SK-MEL-5 (cell line): ENCODE measurements around the gene NCAM1. TPM values are rescaled to one million over a fixed set of nuclear protein-coding genes. Genes with fewer than 3 reads are reported as not detected.

Experiments used
- DNase-seq: peaks from one replicate; pipeline ENCODE4 v3.0.0-alpha.2; 2016; ENCODE audit warnings: low read depth, low spot score
- in situ Hi-C: cut with HindIII; loops from 2 replicates; pipeline ENCODE4 v1.10.0; 2016; ENCODE audit warnings: low sequenced_read_pairs, high pct_unique_total_duplicates, low pct_unique_long_range_greater_than_20kb
- total RNA-seq: library from RNA; depleted of rRNA; stranded (reverse); fragments of >200 nt; shearing (Covaris generic); gene quantifications from 2 replicates; pipeline ENCODE4 v1.2.3, GENCODE V29; 2014

Gene NCAM1
- total RNA-seq, 1 experiment from 2014 or later, result not detected

DNA sequence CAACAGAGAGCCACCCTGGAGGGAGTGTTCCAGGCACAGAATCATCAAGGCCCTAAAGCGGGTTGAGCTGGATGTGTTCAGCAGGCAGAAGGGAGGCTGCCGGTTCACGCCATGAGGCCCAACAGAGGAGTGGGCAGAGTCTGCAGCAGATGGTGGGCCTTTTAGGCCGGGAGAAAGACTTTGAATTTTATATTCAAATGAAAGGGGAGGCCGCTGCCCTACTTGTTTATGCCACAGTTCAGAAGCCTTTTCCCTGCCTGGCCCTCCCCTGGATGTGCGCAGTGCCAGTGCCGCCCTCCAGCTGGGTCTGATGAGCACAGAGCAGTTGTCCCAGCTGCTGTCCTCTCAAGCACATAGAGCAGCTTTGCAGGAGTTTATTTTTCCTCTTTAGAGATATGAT, 306.3 kb downstream of the NCAM1 start:
- in situ Hi-C loops, result no loop called here
- DNase-seq, result no peak

DNA sequence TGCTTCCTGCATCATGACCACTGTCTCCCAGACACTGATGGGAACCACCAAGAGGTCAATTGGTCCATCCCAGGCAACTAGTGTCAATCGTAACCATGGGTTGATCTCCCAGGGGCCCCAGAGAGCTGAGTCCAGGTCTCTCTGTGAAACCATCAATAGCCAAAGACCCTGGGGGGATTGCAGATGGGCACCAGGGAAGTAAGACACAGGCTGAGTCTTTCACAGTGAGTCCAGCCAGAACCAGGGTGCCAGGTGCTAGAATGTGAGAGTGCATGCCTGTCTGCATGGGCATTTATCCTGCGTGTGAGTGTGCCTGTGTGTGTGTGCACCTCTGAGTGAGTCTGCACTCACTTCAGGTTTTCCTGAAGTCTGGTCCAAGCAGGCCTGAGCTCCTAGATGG, 307.9 kb downstream of the NCAM1 start:
- no peak for DNase-seq
- in situ Hi-C loops, result no loop called here

GRCh38 chr11:113269636-113270035, 308.4 kb downstream of the NCAM1 start:
- DNase-seq, result no peak
- in situ Hi-C loops, result no loop called here

DNA sequence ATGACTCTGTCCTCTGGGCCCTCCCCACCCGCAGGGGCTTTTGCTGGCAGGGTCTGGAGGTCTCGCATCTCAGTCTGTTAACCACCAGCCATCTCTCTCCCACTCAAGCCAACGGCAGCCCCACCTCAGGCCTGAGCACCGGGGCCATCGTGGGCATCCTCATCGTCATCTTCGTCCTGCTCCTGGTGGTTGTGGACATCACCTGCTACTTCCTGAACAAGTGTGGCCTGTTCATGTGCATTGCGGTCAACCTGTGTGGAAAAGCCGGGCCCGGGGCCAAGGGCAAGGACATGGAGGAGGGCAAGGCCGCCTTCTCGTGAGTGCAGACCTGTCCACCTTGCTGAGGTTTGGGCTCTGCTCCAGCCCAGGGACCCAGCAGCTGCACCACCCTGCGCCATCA, 308.9 kb downstream of the NCAM1 start:
- in situ Hi-C loops, result no loop called here
- DNase-seq, result no peak

GRCh38 chr11:113271551-113272245, 310.5 kb downstream of the NCAM1 start:
- in situ Hi-C loops, result no loop called here
- no peak for DNase-seq

DNA sequence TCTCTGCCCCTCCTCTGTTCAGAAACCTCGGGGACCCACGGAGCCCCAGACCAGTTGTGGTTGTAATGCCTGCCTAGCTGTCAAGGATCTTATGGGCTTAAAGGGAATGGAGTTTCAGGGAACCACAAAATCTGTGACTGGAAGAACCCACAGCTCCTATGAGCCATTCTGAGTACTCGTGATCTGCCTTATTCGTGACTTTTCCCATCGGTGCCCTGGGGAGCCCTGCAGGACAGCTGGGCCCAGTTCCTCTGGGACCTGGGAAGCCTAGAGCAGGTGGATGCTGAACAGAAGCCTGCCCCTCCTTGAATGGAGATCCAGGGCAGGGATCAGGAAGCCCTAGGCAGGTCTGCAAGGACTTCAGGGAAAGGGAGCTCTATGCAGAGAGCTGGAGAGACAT, 311.1 kb downstream of the NCAM1 start:
- in situ Hi-C loops, result no loop called here
- DNase-seq, result no peak

DNA sequence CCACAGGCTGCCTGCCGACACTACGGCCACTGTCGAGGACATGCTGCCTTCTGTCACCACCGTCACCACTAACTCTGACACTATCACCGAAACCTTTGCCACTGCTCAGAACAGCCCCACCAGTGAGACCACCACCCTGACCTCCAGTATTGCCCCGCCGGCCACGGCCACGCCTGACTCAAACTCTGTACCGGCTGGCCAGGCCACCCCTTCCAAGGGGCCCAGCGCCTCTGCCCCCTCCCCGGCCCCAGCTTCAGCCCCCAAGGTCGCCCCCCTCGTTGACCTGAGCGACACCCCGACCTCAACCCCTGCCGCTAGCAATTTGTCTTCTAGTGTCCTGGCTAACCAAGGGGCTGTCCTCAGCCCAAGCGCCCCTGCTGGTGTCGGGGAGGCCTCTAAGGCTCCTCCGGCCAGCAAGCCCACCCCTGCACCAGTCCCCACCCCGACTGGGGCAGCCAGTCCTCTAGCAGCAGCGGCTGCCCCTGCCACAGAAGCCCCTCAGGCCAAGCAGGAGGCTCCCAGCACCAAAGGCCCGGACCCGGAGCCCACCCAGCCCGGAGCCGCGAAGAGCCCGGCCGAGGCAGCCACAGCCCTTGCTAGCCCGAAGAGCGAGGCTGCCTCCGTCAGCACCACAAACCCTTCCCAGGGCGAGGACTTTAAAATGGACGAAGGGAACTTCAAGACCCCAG, 311.9 kb downstream of the NCAM1 start:
- in situ Hi-C loops, result no loop called here

GRCh38 chr11:113273720-113274119, 312.5 kb downstream of the NCAM1 start:
- DNase-seq, result no peak
- in situ Hi-C loops, result no loop called here

More for the DNA sequence above, 311.9 kb downstream of the NCAM1 start:
- no peak for DNase-seq

- peak; percentile 14 for DNase-seq
Measured at GRCh38 chr11:113274713-113275582, 313.7 kb downstream of the NCAM1 start.

GRCh38 chr11:113275602-113276001, 314.4 kb downstream of the NCAM1 start:
- in situ Hi-C loops, result no loop called here

More at GRCh38 chr11:113274713-113275582, 313.7 kb downstream of the NCAM1 start:
- in situ Hi-C loops, result no loop called here

GRCh38 chr11:113276466-113276865, 315.2 kb downstream of the NCAM1 start:
- no peak for DNase-seq
- in situ Hi-C loops, result no loop called here

More at GRCh38 chr11:113275602-113276001, 314.4 kb downstream of the NCAM1 start:
- no peak for DNase-seq

- in situ Hi-C loops, result no loop called here
- no peak for DNase-seq
Measured at GRCh38 chr11:113277907-113278306, 316.7 kb downstream of the NCAM1 start.

- no peak for DNase-seq
- in situ Hi-C loops, result no loop called here
Measured at GRCh38 chr11:113278481-113278880, 317.3 kb downstream of the NCAM1 start.

DNA sequence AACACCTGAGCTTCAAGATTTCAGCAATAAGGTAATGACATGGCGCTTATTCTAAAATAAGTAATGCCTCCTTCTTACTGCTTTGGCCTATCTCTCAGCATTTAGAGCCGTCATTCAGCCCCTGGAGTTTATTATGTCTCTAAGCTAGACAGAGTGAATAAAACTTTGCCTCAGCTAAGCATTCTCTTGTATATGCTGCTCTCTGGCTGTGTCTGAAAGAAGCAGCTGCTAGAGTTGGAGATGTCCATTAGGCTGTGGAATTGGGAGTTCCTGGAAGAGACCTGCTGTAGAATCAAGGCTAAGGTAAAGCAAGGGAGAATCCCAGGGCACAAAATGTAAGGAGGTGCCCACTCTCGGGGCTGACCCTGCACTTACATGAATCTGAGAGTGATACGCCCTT, 317.7 kb downstream of the NCAM1 start:
- in situ Hi-C loops, result no loop called here
- no peak for DNase-seq

GRCh38 chr11:113279591-113279990, 318.4 kb downstream of the NCAM1 start:
- in situ Hi-C loops, result no loop called here
- no peak for DNase-seq

- no peak for DNase-seq
Measured at GRCh38 chr11:113281052-113281725, 320.0 kb downstream of the NCAM1 start.

GRCh38 chr11:113282898-113283437, 321.7 kb downstream of the NCAM1 start:
- in situ Hi-C loops, result no loop called here
- DNase-seq, result no peak

More at GRCh38 chr11:113281052-113281725, 320.0 kb downstream of the NCAM1 start:
- in situ Hi-C loops, result no loop called here
